ENCODE results near the gene TBX1.
"Not testable (repeated sequence)": the region's sequence is repeated elsewhere in the genome, so short reads cannot be mapped to it uniquely, and the experiment has no call there.

TBX1 gene

GRCh38 chr22:19789828-19790227 lies 29.2 kb downstream of the TBX1 start:
- TF ChIP-seq CTCF (IDR thresholded peaks at IDR 0.05; ENCODE audit: insufficient read depth, missing control alignments): no peak
- FAIRE-seq (no peak), DNase-seq (ENCODE audit: insufficient read length, low spot score) (no peak)

GRCh38 chr22:19791243-19791642 lies 30.7 kb downstream of the TBX1 start:
- FAIRE-seq: no peak
- DNase-seq (ENCODE audit: insufficient read length, low spot score): no peak
- TF ChIP-seq CTCF (IDR thresholded peaks at IDR 0.05; ENCODE audit: insufficient read depth, missing control alignments): no peak

- FAIRE-seq (no peak), DNase-seq (ENCODE audit: insufficient read length, low spot score) (no peak)
- no peak for TF ChIP-seq CTCF (IDR thresholded peaks at IDR 0.05; ENCODE audit: insufficient read depth, missing control alignments)
Measured at GRCh38 chr22:19791894-19792293, 31.3 kb downstream of the TBX1 start.

GRCh38 chr22:19792383-19792896 lies 31.9 kb downstream of the TBX1 start:
- FAIRE-seq; DNase-seq (ENCODE audit: insufficient read length, low spot score): not testable (repeated sequence)

- no peak for TF ChIP-seq CTCF (IDR thresholded peaks at IDR 0.05; ENCODE audit: insufficient read depth, missing control alignments)
- no peak for DNase-seq (ENCODE audit: insufficient read length, low spot score)
- FAIRE-seq: no peak
Measured at GRCh38 chr22:19793161-19793560, 32.6 kb downstream of the TBX1 start.

GRCh38 chr22:19793661-19794310 lies 33.2 kb downstream of the TBX1 start:
- FAIRE-seq (no peak), DNase-seq (ENCODE audit: insufficient read length, low spot score) (no peak)
- TF ChIP-seq CTCF (IDR thresholded peaks at IDR 0.05; ENCODE audit: insufficient read depth, missing control alignments): no peak

GRCh38 chr22:19795617-19796008 lies 35.0 kb downstream of the TBX1 start:
- FAIRE-seq (no peak), DNase-seq (ENCODE audit: insufficient read length, low spot score) (no peak)
- no peak for TF ChIP-seq CTCF (IDR thresholded peaks at IDR 0.05; ENCODE audit: insufficient read depth, missing control alignments)

Measured in D721Med (cell line).